ENCODE data around the gene ORC3.

Gene ORC3

DNA sequence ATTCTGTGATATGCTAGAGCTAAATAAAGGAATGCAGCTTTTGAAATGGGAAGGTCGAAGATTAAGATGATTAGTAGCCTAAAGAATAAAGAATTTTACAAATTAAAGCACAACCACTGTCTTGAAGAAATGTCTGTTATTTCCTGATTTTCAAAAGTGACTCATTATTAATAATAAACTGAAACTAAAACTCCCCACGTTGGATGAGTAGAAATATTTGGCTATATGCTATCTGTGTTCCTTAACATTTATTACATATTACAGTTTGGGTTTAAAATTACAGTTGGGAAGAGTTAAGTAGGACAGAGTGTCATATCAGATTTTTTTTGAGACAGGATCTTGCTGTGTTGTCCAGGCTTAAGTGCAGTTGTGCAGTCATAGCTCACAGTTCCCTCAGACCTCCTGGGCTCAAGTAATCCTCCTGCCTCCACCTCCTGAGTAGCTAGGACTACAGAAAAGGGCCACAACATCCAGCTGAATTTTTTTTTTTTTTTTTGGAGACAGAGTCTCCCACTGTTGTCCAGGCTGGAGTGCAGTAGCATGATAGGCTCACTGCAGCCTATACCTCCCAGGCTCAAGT is 65.0 kb downstream of the ORC3 start:
- Histone ChIP-seq H3K79me2 (ENCODE audit: insufficient read depth, low read length) (no peaks in the 10 kb centered on the region), H2AFZ (ENCODE audit: low read depth, low read length) (no peak overlapping the region), H3K4me2 (ENCODE audit: insufficient read depth, low read length) (no peak overlapping the region), H3K27me3 (ENCODE audit: insufficient read depth, low read length, poor library complexity) (no peaks in the 10 kb centered on the region), H3K27ac (ENCODE audit: low read length) (no peak overlapping the region), H4K20me1 (ENCODE audit: insufficient read depth, low read length) (no peaks in the 10 kb centered on the region), H3K9me3 (ENCODE audit: insufficient read depth, low read length, severe bottlenecking) (no peaks in the 10 kb centered on the region), H3K9ac (ENCODE audit: low read depth, low read length) (no peak overlapping the region), H3K4me1 (ENCODE audit: insufficient read depth, low read length) (peaks cover 31% of the 10 kb centered on the region), H3K4me3 (ENCODE audit: low read depth in 1 of 2, low read length in 2 of 2) (no peak overlapping the region), H3K36me3 (ENCODE audit: insufficient read depth, low read length) (peaks cover 46% of the 10 kb centered on the region)
- no peak for TF ChIP-seq CTCF (IDR thresholded peaks at IDR 0.05; ENCODE audit: borderline replicate concordance, extremely low read depth, low read length, poor library complexity, severe bottlenecking)
- no peak for TF ChIP-seq EZH2 (IDR thresholded peaks at IDR 0.05; ENCODE audit: borderline replicate concordance, low read depth, low read length, severe bottlenecking)
- DNase-seq (no peak), ATAC-seq (ENCODE audit: insufficient read depth, low read depth) (no peak)

DNA sequence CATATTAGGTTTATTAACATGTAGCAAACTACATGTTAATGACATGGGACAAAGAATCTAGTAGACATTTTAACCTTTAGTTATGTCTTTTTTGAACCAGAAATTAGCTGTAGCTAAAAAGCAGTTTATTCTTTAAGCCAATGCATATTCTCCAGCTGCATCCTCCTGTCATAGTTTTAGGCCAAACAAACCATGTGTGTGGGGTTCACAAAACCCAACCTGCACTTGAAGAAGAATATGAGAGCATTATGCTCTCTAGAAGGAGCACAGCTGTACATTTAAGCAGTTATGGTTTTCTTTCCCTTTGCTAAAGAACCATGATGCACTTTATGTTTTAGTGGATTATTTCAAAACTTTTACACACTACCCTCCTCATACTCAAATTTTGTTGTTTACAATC is 65.9 kb downstream of the ORC3 start:
- H3K27ac ChIP-seq (ENCODE audit: low read length), result peak overlapping the region; percentile 79
- DNase-seq (no peak), ATAC-seq (ENCODE audit: insufficient read depth, low read depth) (no peak)
- peaks cover 51% of the 10 kb centered on the region for H3K36me3 ChIP-seq (ENCODE audit: insufficient read depth, low read length)
- no peaks in the 10 kb centered on the region for H4K20me1 ChIP-seq (ENCODE audit: insufficient read depth, low read length)
- H3K79me2 ChIP-seq (ENCODE audit: insufficient read depth, low read length), result no peaks in the 10 kb centered on the region
- H3K9me3 ChIP-seq (ENCODE audit: insufficient read depth, low read length, severe bottlenecking), result no peaks in the 10 kb centered on the region
- H3K27me3 ChIP-seq (ENCODE audit: insufficient read depth, low read length, poor library complexity), result no peaks in the 10 kb centered on the region
- H3K9ac ChIP-seq (ENCODE audit: low read depth, low read length), result no peak overlapping the region
- TF ChIP-seq CTCF (IDR thresholded peaks at IDR 0.05; ENCODE audit: borderline replicate concordance, extremely low read depth, low read length, poor library complexity, severe bottlenecking) (no peak), EZH2 (IDR thresholded peaks at IDR 0.05; ENCODE audit: borderline replicate concordance, low read depth, low read length, severe bottlenecking) (no peak)
- no peak overlapping the region for H3K4me3 ChIP-seq (ENCODE audit: low read depth in 1 of 2, low read length in 2 of 2)
- H3K4me2 ChIP-seq (ENCODE audit: insufficient read depth, low read length), result no peak overlapping the region
- H2AFZ ChIP-seq (ENCODE audit: low read depth, low read length), result no peak overlapping the region
- H3K4me1 ChIP-seq (ENCODE audit: insufficient read depth, low read length), result peaks cover 31% of the 10 kb centered on the region

GRCh38 chr6:87656857-87657256 is 66.9 kb downstream of the ORC3 start:
- Histone ChIP-seq H3K4me2 (ENCODE audit: insufficient read depth, low read length) (peak overlapping the region; percentile 30; the same call in 1 of the 2 replicates), H3K27ac (ENCODE audit: low read length) (peak overlapping the region; percentile 79), H3K9ac (ENCODE audit: low read depth, low read length) (peak overlapping the region; percentile 27; the same call in 1 of the 2 replicates), H2AFZ (ENCODE audit: low read depth, low read length) (no peak overlapping the region), H3K4me1 (ENCODE audit: insufficient read depth, low read length) (peaks cover 31% of the 10 kb centered on the region), H4K20me1 (ENCODE audit: insufficient read depth, low read length) (no peaks in the 10 kb centered on the region), H3K9me3 (ENCODE audit: insufficient read depth, low read length, severe bottlenecking) (no peaks in the 10 kb centered on the region), H3K27me3 (ENCODE audit: insufficient read depth, low read length, poor library complexity) (no peaks in the 10 kb centered on the region), H3K4me3 (ENCODE audit: low read depth in 1 of 2, low read length in 2 of 2) (no peak overlapping the region), H3K36me3 (ENCODE audit: insufficient read depth, low read length) (peaks cover 47% of the 10 kb centered on the region), H3K79me2 (ENCODE audit: insufficient read depth, low read length) (no peaks in the 10 kb centered on the region)
- peak; percentile 61 for DNase-seq
- ATAC-seq (ENCODE audit: insufficient read depth, low read depth), result peak; percentile 96
- TF ChIP-seq EZH2 (IDR thresholded peaks at IDR 0.05; ENCODE audit: borderline replicate concordance, low read depth, low read length, severe bottlenecking) (no peak), CTCF (IDR thresholded peaks at IDR 0.05; ENCODE audit: borderline replicate concordance, extremely low read depth, low read length, poor library complexity, severe bottlenecking) (no peak)

Data from DND-41 (cell line).